K562 (cell line): ENCODE results near the gene C1QL2. TPM values are rescaled to one million over a fixed set of nuclear protein-coding genes. Genes with fewer than 3 reads are reported as not detected.

Source experiments
- ATAC-seq: fragments of 200-7000 bp; cut with Tn5 transposase; 3 replicates; pipeline ENCODE4 v1.9.1; 2020; ENCODE audit warnings: moderate library complexity
- BruUV-seq: library from RNA; stranded (reverse); fragments of 400-500 nt; replicated peaks from 2 replicates; lab custom pipeline; 2021; lab: Mats Ljungman, UMichigan
- CTCF ChIA-PET: fragments of 300-600 bp; formaldehyde crosslinking; extraction: SDS; loops from one replicate; lab custom pipeline; 2021; ENCODE audit warnings: low intra/inter-chr PET ratio; lab: Yijun Ruan, JAX
- POLR2A ChIA-PET: fragments of 300-600, 350-650 bp; sonication (Branson Sonifier 250); formaldehyde crosslinking; extraction: SDS; loops from one replicate; lab custom pipeline; 2021; ENCODE audit warnings: antibody characterized with exemption, inconsistent platforms; lab: Yijun Ruan, JAX
- DNase-seq, 4 experiments: peaks; one replicate each; pipeline versions ENCODE4 v3.0.0 to v3.0.0-alpha.2; 2011 to 2018; ENCODE audit warnings: low spot score in 3 of 4, mixed read lengths in 3 of 4; ENCODE audit errors: extremely low read depth in 1 of 4
- FAIRE-seq: peaks from 2 replicates; lab custom pipeline; 2011; peaks lifted over from hg19 to GRCh38; lab: Jason Lieb, UNC
- H2AFZ ChIP-seq: 2 replicates; pipeline ENCODE4 v1.6.0; 2011; ENCODE audit warnings: low read depth, low read length, control low read depth, inconsistent platforms
- H3K27ac ChIP-seq: fragments of 200-600 bp; 3 replicates; pipeline ENCODE4 v1.8.0; 2011; ENCODE audit warnings: low read depth, mild to moderate bottlenecking, control low read depth, inconsistent platforms, low read length, moderate library complexity, mixed read lengths; ENCODE audit errors: extremely low read depth
- H3K27me3 ChIP-seq, 2 experiments: fragments of 300-600 bp in 1 of 2; 2 replicates in 1 of 2; 3 replicates in 1 of 2; pipeline versions ENCODE4 v1.6.0 to v1.8.0; 2011; ENCODE audit warnings: inconsistent platforms in 2 of 2, low read length in 2 of 2, mild to moderate bottlenecking in 1 of 2, mixed read lengths in 1 of 2, moderate library complexity in 1 of 2; ENCODE audit not compliant: control insufficient read depth in 2 of 2, insufficient read depth in 2 of 2
- H3K36me3 ChIP-seq: fragments of 300-600 bp; 3 replicates; pipeline ENCODE4 v1.8.0; 2011; ENCODE audit warnings: mild to moderate bottlenecking, low read length, inconsistent platforms; ENCODE audit not compliant: control insufficient read depth, insufficient read depth
- H3K4me1 ChIP-seq, 2 experiments: fragments of 200-600 bp in 1 of 2; replicated peaks in 1 of 2; 2 replicates in 1 of 2; 3 replicates in 1 of 2; pipeline versions ENCODE4 v1.5.1 to v1.8.0; 2011; ENCODE audit warnings: inconsistent platforms in 2 of 2, low read length in 2 of 2, mild to moderate bottlenecking in 1 of 2, mixed read lengths in 1 of 2, moderate library complexity in 1 of 2; ENCODE audit not compliant: control insufficient read depth in 2 of 2, insufficient read depth in 2 of 2
- H3K4me2 ChIP-seq: 2 replicates; pipeline ENCODE4 v1.6.1; 2011; ENCODE audit warnings: low read length, control low read depth, inconsistent platforms, mixed read lengths; ENCODE audit not compliant: insufficient read depth
- H3K4me3 ChIP-seq: fragments of 200-600 bp; sonication (generic), shearing (Covaris generic); 2 replicates; pipeline ENCODE4 v1.5.1; 2016; ENCODE audit warnings: control low read depth, inconsistent platforms
- H3K79me2 ChIP-seq: fragments of 200-600 bp; 3 replicates; pipeline ENCODE4 v1.8.0; 2011; ENCODE audit warnings: low read length, inconsistent platforms; ENCODE audit not compliant: control insufficient read depth, insufficient read depth
- H3K9ac ChIP-seq, 2 experiments: 2 replicates each; pipeline versions ENCODE4 v1.6.0 to v1.6.1; 2011; ENCODE audit warnings: low read depth in 2 of 2, low read length in 2 of 2, control low read depth in 1 of 2, inconsistent platforms in 1 of 2, mild to moderate bottlenecking in 1 of 2, mixed read lengths in 1 of 2; ENCODE audit not compliant: insufficient read depth in 1 of 2
- H3K9me1 ChIP-seq: one replicate; pipeline ENCODE4 v1.6.0; 2011; ENCODE audit warnings: inconsistent platforms, mild to moderate bottlenecking, low read length, moderate library complexity; ENCODE audit not compliant: control insufficient read depth, insufficient read depth
- H3K9me3 ChIP-seq: replicated peaks from 2 replicates; pipeline ENCODE4 v1.5.1; 2011; ENCODE audit warnings: low read depth, low read length, inconsistent platforms; ENCODE audit not compliant: control insufficient read depth, insufficient read depth
- H4K20me1 ChIP-seq: replicated peaks from 2 replicates; pipeline ENCODE4 v1.6.1; 2011; ENCODE audit warnings: low read length, inconsistent platforms, mixed read lengths; ENCODE audit not compliant: control insufficient read depth, insufficient read depth
- ARID1B ChIP-seq: fragments of 450-650 bp; IDR thresholded peaks from 2 replicates; pipeline ENCODE4 v1.6.1; 2016; ENCODE audit warnings: antibody characterized with exemption, mild to moderate bottlenecking, inconsistent platforms
- CBFA2T2 ChIP-seq: fragments of 450-650 bp; conservative IDR thresholded peaks from 2 replicates; pipeline ENCODE4 v1.6.1; 2017; ENCODE audit warnings: mild to moderate bottlenecking
- CBFA2T3 ChIP-seq: fragments of 450-650 bp; IDR thresholded peaks from 2 replicates; pipeline ENCODE4 v1.6.1; 2017
- EGR1 ChIP-seq: fragments of 450-650 bp; conservative IDR thresholded peaks from 2 replicates; pipeline ENCODE4 v1.6.1; 2017; ENCODE audit warnings: mild to moderate bottlenecking
- ESRRA ChIP-seq: fragments of 450-650 bp; IDR thresholded peaks from 2 replicates; pipeline ENCODE4 v1.6.1; 2014; ENCODE audit warnings: low read depth, mild to moderate bottlenecking, moderate library complexity, borderline replicate concordance
- FOXK2 ChIP-seq, 2 experiments: fragments of 450-650 bp; IDR thresholded peaks in 1 of 2; conservative IDR thresholded peaks in 1 of 2; 2 replicates each; pipeline ENCODE4 v1.6.1; 2016; ENCODE audit warnings: low read depth in 2 of 2, mild to moderate bottlenecking in 1 of 2
- JUNB ChIP-seq: fragments of 450-650 bp; formaldehyde crosslinking; conservative IDR thresholded peaks from 2 replicates; pipeline ENCODE4 v1.4.0; 2020; ENCODE audit warnings: mild to moderate bottlenecking
- KAT2B ChIP-seq: IDR thresholded peaks from one replicate; pipeline ENCODE4 v1.6.1; 2012; ENCODE audit warnings: low read depth, mild to moderate bottlenecking, control low read depth, inconsistent platforms, low read length, moderate library complexity
- KAT7 ChIP-seq: sonication (generic); formaldehyde crosslinking; IDR thresholded peaks from 2 replicates; pipeline ENCODE4 v1.8.0; 2022; ENCODE audit warnings: missing genetic modification reagents, mild to moderate bottlenecking, borderline replicate concordance
- KAT8 ChIP-seq: fragments of 450-650 bp; IDR thresholded peaks from 2 replicates; pipeline ENCODE4 v1.6.1; 2016; ENCODE audit warnings: low read depth, mild to moderate bottlenecking
- KDM1A ChIP-seq, 2 experiments: fragments of 450-650 bp; IDR thresholded peaks; 2 replicates each; pipeline ENCODE4 v1.6.1; 2016; ENCODE audit warnings: mild to moderate bottlenecking in 2 of 2
- MTA3 ChIP-seq: fragments of 450-650 bp; formaldehyde crosslinking; IDR thresholded peaks from 2 replicates; pipeline ENCODE4 v1.6.1; 2017; ENCODE audit warnings: mild to moderate bottlenecking, borderline replicate concordance
- OTX1 ChIP-seq: fragments of 450-650 bp; formaldehyde crosslinking; IDR thresholded peaks from 2 replicates; pipeline ENCODE4 v1.4.0; 2022; ENCODE audit warnings: mild to moderate bottlenecking
- SAP30 ChIP-seq: fragments of 200-600 bp; sonication (generic); IDR thresholded peaks from 2 replicates; pipeline ENCODE4 v1.6.1; 2012; ENCODE audit warnings: borderline replicate concordance, low read depth, mild to moderate bottlenecking, moderate library complexity, low read length, control low read depth, inconsistent platforms; ENCODE audit not compliant: insufficient read depth, poor library complexity, severe bottlenecking
- SMARCE1 ChIP-seq: fragments of 450-650 bp; IDR thresholded peaks from 2 replicates; pipeline ENCODE4 v1.7.1; 2016; ENCODE audit warnings: mild to moderate bottlenecking
- SNIP1 ChIP-seq: fragments of 450-650 bp; IDR thresholded peaks from 2 replicates; pipeline ENCODE4 v1.7.1; 2017; ENCODE audit warnings: low read depth, mild to moderate bottlenecking
- STAT5A ChIP-seq: IDR thresholded peaks from 2 replicates; pipeline ENCODE4 v1.6.1; 2012; ENCODE audit warnings: low read length, inconsistent platforms, borderline replicate concordance
- TCF3 ChIP-seq: sonication (generic); formaldehyde crosslinking; IDR thresholded peaks from 2 replicates; pipeline ENCODE4 v1.4.0; 2020; ENCODE audit warnings: mild to moderate bottlenecking, missing genetic modification reagents
- TEAD1 ChIP-seq, 2 experiments: fragments of 450-650 bp in 1 of 2; sonication (generic) in 1 of 2; formaldehyde crosslinking; IDR thresholded peaks; 2 replicates each; pipeline versions ENCODE4 v1.4.0 to v1.8.0; 2020 to 2022; ENCODE audit warnings: mild to moderate bottlenecking in 2 of 2, missing genetic modification reagents in 1 of 2
- TEAD4 ChIP-seq, 2 experiments: sonication (generic) in 1 of 2; formaldehyde crosslinking in 1 of 2; IDR thresholded peaks; 2 replicates each; pipeline versions ENCODE4 v1.6.1 to v1.8.0; 2012 to 2022; ENCODE audit warnings: borderline replicate concordance in 1 of 2, inconsistent platforms in 1 of 2, low read length in 1 of 2, mild to moderate bottlenecking in 1 of 2, missing genetic modification reagents in 1 of 2
- ZNF586 ChIP-seq: fragments of 450-650 bp; formaldehyde crosslinking; conservative IDR thresholded peaks from 2 replicates; pipeline ENCODE4 v1.4.0; 2020; ENCODE audit warnings: mild to moderate bottlenecking, moderate library complexity
- ZNF707 ChIP-seq: fragments of 250-450 bp; sonication (Bioruptor Pico); conservative IDR thresholded peaks from 2 replicates; pipeline ENCODE4 v1.8.0; 2022; ENCODE audit warnings: inconsistent platforms, mild to moderate bottlenecking, moderate library complexity
- WGBS: fragments of 100-300 bp; shearing (Covaris generic); methylation state at CpG from one replicate; pipeline ENCODE4 v1.1.6; 2016; ENCODE audit warnings: low coverage, mixed read lengths; ENCODE audit not compliant: insufficient coverage; ENCODE audit errors: missing lambda C conversion rate; 5-methylcytosine and 5-hydroxymethylcytosine counted together
- in situ Hi-C: fragments of 300-500 bp; cut with MboI; formaldehyde crosslinking; loops from 4 replicates; pipeline ENCODE4 v1.15.0; 2018; ENCODE audit warnings: inconsistent platforms, mixed read lengths
- intact Hi-C: fragments of 100-400 bp; cut with micrococcal nuclease; formaldehyde crosslinking; loops from 2 replicates; pipeline ENCODE4 v1.14.2; 2022
- polyA plus RNA-seq, 8 experiments: library from polyadenylated mRNA; depleted of rRNA in 4 of 8; stranded (reverse) in 5 of 8; unstranded in 3 of 8; fragments of >200 nt; fragmentation: Nextera tagmentation in 2 of 8; fragmentation: Illumina TruSeq in 1 of 8; extraction: Ambion mirVana in 2 of 8; extraction: Trizol in 1 of 8; gene quantifications; 2 replicates each; pipeline versions ENCODE4 v1.2.1 to v1.2.3, GENCODE V29; 2011 to 2014; ENCODE audit warnings: inconsistent platforms in 1 of 8, missing spikeins in 1 of 8
- total RNA-seq, 7 experiments: library from RNA; depleted of rRNA in 6 of 7; stranded (reverse); fragments of >200 nt in 6 of 7; fragmentation: Illumina TruSeq in 2 of 7; extraction: Trizol in 2 of 7; gene quantifications; 2 replicates each; pipeline versions ENCODE4 v1.2.1 to v1.2.3, GENCODE V29; 2011 to 2021; ENCODE audit warnings: low replicate concordance in 1 of 7
- TF ChIP-seq, protein P1 (sequence below), 2 experiments: fragments of 450-650 bp; IDR thresholded peaks; 2 replicates each; pipeline ENCODE4 v1.6.1; 2016

C1QL2 gene
- total and polyA plus RNA-seq, 9 of the 15 experiments (the other 6 are each of a cell fraction or from before 2014, with no cell fraction given) = not detected

DNA sequence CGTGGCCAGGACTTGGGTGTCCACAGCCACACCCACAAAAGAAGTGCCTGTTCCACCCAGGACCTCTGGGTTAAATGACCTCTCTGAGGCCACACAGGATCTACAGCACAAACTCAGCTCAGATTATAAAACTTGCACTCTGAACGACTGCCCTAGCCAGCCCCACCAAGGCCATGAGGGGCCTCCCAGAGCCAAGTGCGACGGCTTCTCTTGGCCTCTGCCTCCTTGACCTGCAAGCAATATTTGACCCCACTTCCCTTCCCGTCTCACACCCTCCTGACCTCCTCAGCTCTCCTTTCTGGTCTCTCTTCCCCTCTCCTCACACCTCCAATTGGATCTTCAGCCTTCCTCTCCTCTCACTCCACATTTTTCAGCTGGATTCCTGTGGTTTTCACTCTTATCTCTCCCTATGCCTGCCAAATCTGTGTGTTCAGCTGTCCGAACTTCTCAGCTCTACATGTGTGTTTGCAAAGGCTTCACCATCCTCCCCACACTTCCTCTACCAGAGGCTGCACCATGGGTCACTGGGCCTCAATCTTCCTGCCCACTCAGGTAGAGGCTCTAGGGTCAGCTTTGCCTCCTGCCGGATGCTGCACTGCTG lies 39.8 kb upstream of the C1QL2 start:
- H3K9me3 ChIP-seq = no peaks in the 10 kb centered on the region
- in situ Hi-C loops (no loop called here), intact Hi-C loops (no loop called here)
- H4K20me1 ChIP-seq = peaks cover 7% of the 10 kb centered on the region; the same call in 1 of the 2 replicates
- H3K9ac ChIP-seq = no peak overlapping the region
- H3K4me1 ChIP-seq = no peaks in the 10 kb centered on the region
- H3K79me2 ChIP-seq = no peaks in the 10 kb centered on the region
- H3K4me3 ChIP-seq = no peak overlapping the region
- no peaks in the 10 kb centered on the region for H3K36me3 ChIP-seq
- WGBS = 0% methylated on average over 7 of the region's 7 CpGs
- H3K27me3 ChIP-seq = peaks cover 7 to 56% of the 10 kb centered on the region in 2 experiments; a peak in 4 of 5 replicates
- no peaks in the 10 kb centered on the region for H3K9me1 ChIP-seq
- FAIRE-seq = no peak
- ChIA-PET POLR2A (interaction anchor here (0.6 kb wide), 2 partner anchors 40 to 71 kb away, joined by 3 read pairs; no protein-coding TSS in a partner anchor), CTCF (no interaction called here)
- H3K4me2 ChIP-seq = no peak overlapping the region
- DNase-seq = no peak
- no peak overlapping the region for H2AFZ ChIP-seq
- H3K27ac ChIP-seq = no peak overlapping the region
- ATAC-seq = peak; percentile 53
- no TSS peak for BruUV-seq
- TF ChIP-seq, protein P1, sequence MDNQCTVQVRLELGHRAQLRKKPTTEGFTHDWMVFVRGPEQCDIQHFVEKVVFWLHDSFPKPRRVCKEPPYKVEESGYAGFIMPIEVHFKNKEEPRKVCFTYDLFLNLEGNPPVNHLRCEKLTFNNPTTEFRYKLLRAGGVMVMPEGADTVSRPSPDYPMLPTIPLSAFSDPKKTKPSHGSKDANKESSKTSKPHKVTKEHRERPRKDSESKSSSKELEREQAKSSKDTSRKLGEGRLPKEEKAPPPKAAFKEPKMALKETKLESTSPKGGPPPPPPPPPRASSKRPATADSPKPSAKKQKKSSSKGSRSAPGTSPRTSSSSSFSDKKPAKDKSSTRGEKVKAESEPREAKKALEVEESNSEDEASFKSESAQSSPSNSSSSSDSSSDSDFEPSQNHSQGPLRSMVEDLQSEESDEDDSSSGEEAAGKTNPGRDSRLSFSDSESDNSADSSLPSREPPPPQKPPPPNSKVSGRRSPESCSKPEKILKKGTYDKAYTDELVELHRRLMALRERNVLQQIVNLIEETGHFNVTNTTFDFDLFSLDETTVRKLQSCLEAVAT (IDR thresholded peaks at IDR 0.05) = peak in 1 of 2 experiments; percentile 75; a peak in 1 of 4 replicates
- TF ChIP-seq ARID1B = peak; percentile 54; the same call in 1 of the 2 replicates
- TF ChIP-seq SMARCE1 = peak; percentile 27; the same call in 1 of the 2 replicates
- TF ChIP-seq ESRRA = peak; percentile 37; the same call in 1 of the 2 replicates
- no peak for TF ChIP-seq STAT5A
- peak in 1 of 2 experiments; percentile 72; a peak in 1 of 4 replicates for TF ChIP-seq TEAD1 (CRISPR knock-in tag; IDR thresholded peaks at IDR 0.05)
- peak; percentile 39; the same call in 1 of the 2 replicates for TF ChIP-seq CBFA2T2
- TF ChIP-seq KAT8 = no peak
- no peak for TF ChIP-seq ZNF586 (CRISPR knock-in tag)
- TF ChIP-seq CBFA2T3 = peak; percentile 74
- TF ChIP-seq ZNF707 (CRISPR knock-in tag) = no peak
- no peak for TF ChIP-seq KDM1A (IDR thresholded peaks at IDR 0.05)
- TF ChIP-seq EGR1 = no peak
- TF ChIP-seq SNIP1 = no peak
- TF ChIP-seq TCF3 (CRISPR knock-in tag) = peak; percentile 13; the same call in 1 of the 2 replicates
- no peak for TF ChIP-seq SAP30
- no peak for TF ChIP-seq FOXK2 (conservative IDR thresholded peaks at IDR 0.05 in 1 of 2, IDR thresholded peaks at IDR 0.05 in 1 of 2; ENCODE audit: low read depth in 2 of 2)
- TF ChIP-seq TEAD4 (IDR thresholded peaks at IDR 0.05; ENCODE audit: low read length) = peak; percentile 56; the same call in 1 of the 2 replicates
- TF ChIP-seq TEAD4 (CRISPR knock-in tag; IDR thresholded peaks at IDR 0.05; ENCODE audit: borderline replicate concordance) = no peak
- no peak for TF ChIP-seq KAT7 (CRISPR knock-in tag)
- TF ChIP-seq KAT2B = no peak
- no peak for TF ChIP-seq JUNB (CRISPR knock-in tag)
- no peak for TF ChIP-seq MTA3
- TF ChIP-seq OTX1 (CRISPR knock-in tag) = 0 out of 2 replicates have a peak, but pooled peaks have one; percentile 75
